Activated CD4-positive, alpha-beta T cell treated with anti-CD3 and anti-CD28 coated beads, Interleukin-2, amount 10 ng/mL, durations not matched to agents 24 days and 14 days (primary cell): ENCODE data around the gene SLC38A2. TPM values are rescaled to one million over a fixed set of nuclear protein-coding genes. Genes with fewer than 3 reads are reported as not detected.

ENCODE experiments used
- DNase-seq: peaks from one replicate; pipeline ENCODE4 v3.0.0; 2022
- H3K27ac Mint-ChIP-seq: one replicate; pipeline ENCODE4 v1.8.0; 2022; ENCODE audit warnings: mild to moderate bottlenecking, mixed read lengths
- H3K27me3 Mint-ChIP-seq: one replicate; pipeline ENCODE4 v1.8.0; 2022; ENCODE audit warnings: mixed read lengths
- H3K36me3 Mint-ChIP-seq: one replicate; pipeline ENCODE4 v1.8.0; 2022; ENCODE audit warnings: low read depth, mild to moderate bottlenecking, mixed read lengths
- H3K4me1 Mint-ChIP-seq: one replicate; pipeline ENCODE4 v1.8.0; 2021; ENCODE audit warnings: mixed read lengths
- H3K4me3 Mint-ChIP-seq: one replicate; pipeline ENCODE4 v1.8.0; 2022; ENCODE audit warnings: mild to moderate bottlenecking, moderate library complexity, mixed read lengths
- H3K9me3 Mint-ChIP-seq: one replicate; pipeline ENCODE4 v1.8.0; 2021; ENCODE audit warnings: mixed read lengths
- intact Hi-C: fragments of 100-400 bp; cut with micrococcal nuclease; formaldehyde crosslinking; loops from one replicate; pipeline ENCODE4 v1.15.1; 2023
- total RNA-seq: library from RNA; stranded (reverse); gene quantifications from 2 replicates; pipeline ENCODE4 v1.2.3, GENCODE V29; 2022

The SLC38A2 gene
- total RNA-seq, 1 donor from 2014 or later = 158 TPM

DNA sequence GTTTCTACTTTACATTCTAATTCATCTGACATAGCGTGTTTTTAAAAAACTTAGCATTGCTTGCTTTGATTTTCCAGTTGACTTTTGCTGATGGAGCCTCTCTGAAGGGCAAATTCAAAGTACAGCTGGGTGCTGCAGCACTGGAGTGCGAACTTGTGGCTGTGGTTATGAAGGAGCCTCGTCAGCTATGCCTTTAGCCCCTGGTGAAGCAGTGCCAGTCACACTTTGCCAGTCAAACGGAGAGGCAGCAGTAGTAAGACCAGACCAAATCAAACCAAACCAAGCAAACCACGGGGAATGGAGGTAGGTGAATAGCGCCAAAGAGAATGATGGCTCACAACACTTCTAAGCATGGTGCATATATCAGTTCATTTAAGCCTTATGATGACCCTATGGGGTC is 15.1 kb upstream of the SLC38A2 start:
- DNase-seq = peak; percentile 67
- intact Hi-C loops = loop anchor here (2.0 kb wide), 1 partner anchor 19 kb away; no protein-coding TSS in a partner anchor
- H3K27me3 Mint-ChIP-seq = no peaks in the 10 kb centered on the region
- no peaks in the 10 kb centered on the region for H3K9me3 Mint-ChIP-seq
- peaks cover 44% of the 10 kb centered on the region for H3K4me1 Mint-ChIP-seq
- peaks cover 20% of the 10 kb centered on the region for H3K36me3 Mint-ChIP-seq
- H3K27ac Mint-ChIP-seq = peak overlapping the region; percentile 81
- H3K4me3 Mint-ChIP-seq = peak overlapping the region; percentile 65

DNA sequence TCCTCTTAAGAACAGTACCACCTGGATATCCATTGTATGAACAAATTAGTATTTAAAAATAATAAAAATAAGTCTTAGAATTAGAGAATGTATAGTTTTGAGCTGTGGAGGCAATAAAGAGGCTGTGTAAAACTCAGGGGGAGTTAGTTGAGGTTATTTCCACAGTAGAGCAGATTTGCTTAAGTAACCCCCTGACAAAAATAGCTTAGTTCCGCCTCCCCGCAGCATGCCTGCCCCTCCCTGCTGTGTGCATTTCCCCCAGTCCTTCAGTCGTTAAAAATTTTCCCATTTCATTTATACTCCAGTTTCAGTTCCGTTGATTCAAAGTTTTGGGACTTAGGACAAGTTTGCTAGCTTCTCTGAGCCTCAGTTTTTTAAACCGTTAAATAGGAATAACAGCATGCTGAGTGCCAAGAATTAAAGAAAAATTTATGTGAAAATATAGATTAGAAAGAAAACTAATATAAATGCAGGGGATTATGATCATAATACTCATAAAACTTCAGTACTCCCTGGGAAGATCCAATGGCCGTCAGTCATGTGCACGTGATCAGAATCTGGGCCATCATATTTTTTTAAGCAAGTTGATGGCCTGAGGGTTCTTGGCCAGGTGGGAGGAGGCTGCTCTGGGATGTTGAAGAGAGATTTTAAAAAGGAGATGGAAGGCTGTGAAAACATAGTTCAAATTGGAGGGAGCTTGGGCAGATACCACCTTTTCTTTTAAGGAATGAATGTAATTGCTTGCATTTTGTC is 14.5 kb upstream of the SLC38A2 start:
- Mint-ChIP-seq H3K27me3 (no peaks in the 10 kb centered on the region), H3K4me1 (peaks cover 49% of the 10 kb centered on the region), H3K27ac (peak overlapping the region; percentile 81), H3K36me3 (peaks cover 16% of the 10 kb centered on the region), H3K4me3 (peak overlapping the region; percentile 65), H3K9me3 (no peaks in the 10 kb centered on the region)
- no peak for DNase-seq
- intact Hi-C loops = no loop called here

DNA sequence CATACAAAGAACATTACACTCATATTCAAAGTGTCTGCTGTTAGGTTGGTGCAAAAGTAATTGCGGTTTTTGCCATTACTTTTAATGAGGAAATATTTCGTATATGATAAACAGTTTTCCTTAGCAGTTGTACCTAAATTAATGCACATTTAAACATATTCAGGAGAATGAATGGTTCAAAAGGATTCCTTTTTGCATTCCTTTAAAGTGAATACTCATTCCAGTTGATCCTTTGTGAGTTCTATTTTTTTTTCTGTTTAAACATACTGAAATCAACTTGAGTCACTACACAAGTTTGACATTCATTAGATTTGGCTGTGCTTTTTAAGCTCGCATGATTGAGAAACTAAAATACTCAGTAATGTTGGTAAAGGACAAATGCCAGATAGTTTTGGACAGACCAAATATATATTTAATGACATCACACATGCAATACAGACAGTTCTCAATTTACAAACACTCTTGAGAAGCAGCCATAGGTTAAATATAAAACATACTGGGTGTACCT is 13.8 kb upstream of the SLC38A2 start:
- DNase-seq = no peak
- H3K36me3 Mint-ChIP-seq = peaks cover 10% of the 10 kb centered on the region
- no peak overlapping the region for H3K27ac Mint-ChIP-seq
- intact Hi-C loops = no loop called here
- peaks cover 52% of the 10 kb centered on the region for H3K4me1 Mint-ChIP-seq
- no peak overlapping the region for H3K4me3 Mint-ChIP-seq
- H3K9me3 Mint-ChIP-seq = no peaks in the 10 kb centered on the region
- H3K27me3 Mint-ChIP-seq = no peaks in the 10 kb centered on the region

DNA sequence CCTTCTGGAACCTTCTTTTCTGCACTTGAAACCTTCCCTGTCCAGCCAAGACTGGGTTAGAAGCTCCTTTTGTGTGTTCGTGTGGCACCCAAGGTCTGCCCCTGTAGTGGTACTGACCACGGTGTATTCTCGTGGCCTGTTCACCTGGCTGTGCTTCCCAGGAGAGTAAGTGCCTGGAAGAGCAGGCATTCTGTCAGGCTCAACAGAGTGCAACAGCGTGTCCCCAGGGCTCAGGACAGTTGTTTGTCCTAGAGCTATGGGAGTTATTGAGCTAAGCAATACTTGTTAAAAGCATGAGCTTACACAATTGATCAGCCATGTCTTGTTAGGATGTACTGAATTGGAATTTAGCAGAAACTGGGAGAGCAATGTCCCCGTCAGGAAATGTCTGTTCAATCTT is 12.9 kb upstream of the SLC38A2 start:
- Mint-ChIP-seq H3K9me3 (no peaks in the 10 kb centered on the region), H3K4me3 (peak overlapping the region; percentile 45), H3K4me1 (peaks cover 43% of the 10 kb centered on the region), H3K27me3 (no peaks in the 10 kb centered on the region), H3K27ac (no peak overlapping the region), H3K36me3 (peaks cover 2% of the 10 kb centered on the region)
- DNase-seq = no peak
- intact Hi-C loops = no loop called here

DNA sequence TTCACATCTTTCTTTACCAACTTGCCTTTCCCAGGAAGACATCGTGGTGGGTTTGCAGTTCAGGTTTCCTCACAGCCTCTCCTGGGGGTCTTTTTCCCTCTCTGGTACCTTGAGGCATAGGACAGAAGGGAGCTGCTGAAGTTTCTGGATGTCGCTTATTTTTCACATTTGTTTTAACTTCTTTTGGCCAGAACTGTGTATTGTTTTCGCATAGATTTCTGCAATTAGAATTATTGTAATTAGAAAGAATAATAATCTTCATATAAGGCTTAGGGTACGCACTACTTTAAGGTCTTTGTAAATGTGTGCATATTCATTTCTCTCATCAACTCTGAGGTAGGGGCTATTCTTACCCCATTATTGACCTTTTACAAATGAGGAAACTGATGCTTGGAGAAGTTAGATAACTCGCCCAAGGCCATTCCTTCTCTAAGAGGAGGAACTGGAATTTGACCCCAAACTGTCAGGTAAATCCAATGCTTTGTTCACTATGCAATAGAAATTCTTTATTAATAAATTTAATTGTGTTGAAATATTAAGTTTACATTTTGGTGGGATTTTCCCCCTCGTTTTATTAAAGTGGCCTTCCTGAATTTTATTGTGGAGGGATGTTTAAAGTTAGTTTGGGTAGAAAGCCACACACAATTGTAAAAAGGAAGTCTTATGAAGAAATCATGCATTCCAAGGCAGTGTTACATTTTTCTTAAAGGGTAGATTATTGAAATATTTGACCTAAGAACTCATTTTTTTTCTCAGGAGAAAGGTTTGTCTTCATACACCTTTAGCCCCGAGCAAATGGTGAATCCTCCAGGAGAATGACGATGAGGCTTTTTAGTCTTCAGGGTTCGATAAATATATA is 12.1 kb upstream of the SLC38A2 start:
- H3K27ac Mint-ChIP-seq = peak overlapping the region; percentile 98
- no peaks in the 10 kb centered on the region for H3K9me3 Mint-ChIP-seq
- no peak for DNase-seq
- peak overlapping the region; percentile 83 for H3K4me3 Mint-ChIP-seq
- H3K27me3 Mint-ChIP-seq = no peaks in the 10 kb centered on the region
- H3K36me3 Mint-ChIP-seq = peaks cover 2% of the 10 kb centered on the region
- H3K4me1 Mint-ChIP-seq = peaks cover 40% of the 10 kb centered on the region
- intact Hi-C loops = loop anchor here (5.0 kb wide), 1 partner anchor 223 kb away; no protein-coding TSS in a partner anchor

DNA sequence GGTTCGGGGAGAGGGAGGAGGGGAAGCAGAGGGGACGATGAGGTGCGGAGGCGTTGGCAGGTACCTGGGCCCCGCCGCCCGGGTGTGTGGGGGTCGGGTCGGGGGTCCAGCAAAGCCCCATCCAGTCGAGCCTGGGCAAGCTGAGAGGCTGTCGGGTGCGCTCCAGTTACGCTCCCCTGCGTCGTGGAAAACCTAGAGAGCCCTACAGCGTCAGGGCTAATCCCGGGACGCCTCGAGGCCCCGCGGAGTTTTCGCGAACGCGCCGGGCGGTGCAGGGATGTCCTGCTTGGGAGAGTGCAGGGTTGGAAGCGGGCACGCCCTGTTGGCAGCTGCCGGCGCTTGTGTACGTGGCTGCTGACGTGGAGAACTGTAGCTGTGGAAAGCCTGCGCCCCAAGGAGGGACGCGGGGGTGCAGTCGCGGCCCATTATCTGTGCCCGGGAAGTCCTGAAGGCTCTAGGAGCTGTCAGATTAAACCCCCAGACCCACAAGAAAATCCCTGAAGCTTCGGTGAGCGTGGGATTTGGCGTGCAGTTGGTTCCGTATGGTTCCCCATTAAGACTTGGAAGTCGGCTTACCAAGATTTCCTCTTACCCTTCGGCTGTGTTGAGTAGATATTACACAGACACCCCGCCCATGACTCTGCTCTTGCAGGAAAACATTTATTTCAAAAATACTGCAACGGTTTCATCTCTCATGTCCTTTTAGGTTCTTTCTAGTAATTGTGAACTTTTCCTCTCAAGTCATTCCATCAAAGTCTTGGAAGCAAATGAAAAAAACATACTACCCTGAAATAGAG is 11.3 kb upstream of the SLC38A2 start:
- DNase-seq = peak; percentile 94
- Mint-ChIP-seq H3K27ac (peak overlapping the region; percentile 98), H3K4me1 (peaks cover 37% of the 10 kb centered on the region), H3K36me3 (peaks cover 2% of the 10 kb centered on the region), H3K4me3 (peak overlapping the region; percentile 83), H3K27me3 (no peaks in the 10 kb centered on the region), H3K9me3 (no peaks in the 10 kb centered on the region)
- intact Hi-C loops = loop anchor here (1.0 to 5.0 kb wide), 5 partner anchors 12 to 223 kb away; partner anchors contain the start of gene SLC38A2

DNA sequence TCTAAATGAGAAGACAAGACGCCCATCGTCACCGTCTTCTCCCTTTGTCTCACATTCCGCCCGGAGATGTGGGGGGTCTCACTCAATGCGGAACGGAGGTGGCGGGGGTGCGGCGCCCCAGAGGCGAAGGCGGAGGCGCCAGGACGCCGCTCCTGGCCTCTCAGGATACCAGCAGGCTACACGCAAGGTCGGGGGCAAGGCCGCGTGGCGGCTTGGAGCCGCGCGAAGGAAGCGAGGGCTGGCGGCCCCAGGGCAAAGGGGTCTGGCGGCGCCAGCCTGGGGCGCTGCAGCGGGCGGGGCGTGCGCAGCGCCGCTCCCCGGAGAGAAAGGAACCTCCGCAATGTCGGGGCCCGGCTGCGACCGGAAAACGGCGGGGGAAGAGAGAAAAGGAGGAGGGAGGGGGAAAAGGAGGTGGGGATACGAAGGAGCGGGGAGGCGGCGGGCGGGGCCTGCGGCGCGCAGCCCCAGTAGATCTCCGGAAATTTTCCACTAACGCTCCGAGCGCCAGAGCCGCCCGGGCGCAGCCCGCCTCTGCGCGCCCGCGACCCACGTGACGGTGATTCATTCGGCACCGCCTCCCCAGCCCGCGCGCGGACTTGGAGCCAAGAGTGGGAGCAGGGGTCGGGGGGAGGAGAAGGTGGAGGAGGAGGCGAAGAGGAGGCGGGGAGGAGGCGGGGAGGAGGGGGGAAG is 10.5 kb upstream of the SLC38A2 start:
- Mint-ChIP-seq H3K9me3 (peaks cover 1% of the 10 kb centered on the region), H3K27me3 (no peaks in the 10 kb centered on the region), H3K27ac (peak overlapping the region; percentile 98), H3K4me3 (peak overlapping the region; percentile 83), H3K36me3 (peaks cover 2% of the 10 kb centered on the region), H3K4me1 (peaks cover 36% of the 10 kb centered on the region)
- intact Hi-C loops = loop anchor here (1.0 to 5.0 kb wide), 5 partner anchors 11 to 224 kb away; partner anchors contain the start of gene SLC38A2
- DNase-seq = peak; percentile 99

DNA sequence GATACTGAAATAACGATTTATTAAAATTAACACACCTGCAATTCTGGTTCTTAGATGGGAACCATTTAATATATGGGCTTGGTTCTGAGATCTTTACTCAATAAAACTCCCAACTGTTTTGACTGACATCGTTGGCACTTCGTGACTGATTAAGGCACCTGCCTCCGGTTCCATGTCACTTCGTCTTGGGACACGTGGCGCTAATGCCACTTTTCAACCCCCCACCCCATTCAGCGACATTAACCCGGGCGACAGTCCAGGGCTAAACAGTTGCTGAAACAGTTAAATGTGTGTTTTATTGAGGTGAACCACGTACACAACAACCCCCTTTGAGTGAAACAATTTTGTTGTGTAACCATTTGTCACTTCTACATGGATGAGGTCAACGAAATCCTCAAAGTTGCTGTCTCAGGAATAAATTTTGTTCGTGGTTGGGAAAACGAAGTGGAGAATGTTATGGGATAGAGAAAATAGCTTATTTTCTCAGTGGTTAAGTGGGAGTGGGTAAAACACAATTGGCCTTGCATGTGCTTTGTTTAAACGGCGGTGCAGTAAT is 9.9 kb upstream of the SLC38A2 start:
- DNase-seq = peak; percentile 69
- Mint-ChIP-seq H3K4me1 (peaks cover 36% of the 10 kb centered on the region), H3K36me3 (no peaks in the 10 kb centered on the region), H3K27me3 (no peaks in the 10 kb centered on the region), H3K27ac (peak overlapping the region; percentile 98), H3K9me3 (peaks cover 3% of the 10 kb centered on the region), H3K4me3 (peak overlapping the region; percentile 83)
- intact Hi-C loops = loop anchor here (2.0 to 5.0 kb wide), 2 partner anchors 22 to 225 kb away; no protein-coding TSS in a partner anchor

DNA sequence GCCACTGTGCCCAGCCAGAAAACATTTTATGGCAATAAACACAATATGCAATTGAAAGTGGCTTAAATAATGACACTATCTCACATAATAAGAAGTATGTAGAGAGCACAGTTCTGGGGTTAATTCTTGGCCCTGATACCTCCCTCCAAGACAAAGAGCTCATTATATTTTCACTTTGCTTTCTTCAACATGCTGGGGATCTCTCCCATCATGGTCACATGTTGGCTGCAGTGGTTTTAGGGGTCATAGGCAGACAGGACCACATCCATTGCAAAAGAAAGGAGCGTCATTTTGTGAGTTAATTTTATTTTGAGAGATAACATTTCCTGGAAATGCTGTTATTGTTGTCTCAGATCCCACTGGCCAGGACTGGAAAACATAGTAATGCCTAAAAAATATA is 8.3 kb upstream of the SLC38A2 start:
- peaks cover 39% of the 10 kb centered on the region for H3K4me1 Mint-ChIP-seq
- DNase-seq = no peak
- no peak overlapping the region for H3K4me3 Mint-ChIP-seq
- H3K27ac Mint-ChIP-seq = no peak overlapping the region
- H3K9me3 Mint-ChIP-seq = peaks cover 3% of the 10 kb centered on the region
- no peaks in the 10 kb centered on the region for H3K27me3 Mint-ChIP-seq
- no peaks in the 10 kb centered on the region for H3K36me3 Mint-ChIP-seq
- intact Hi-C loops = loop anchor here (5.0 kb wide), 1 partner anchor 226 kb away; no protein-coding TSS in a partner anchor

DNA sequence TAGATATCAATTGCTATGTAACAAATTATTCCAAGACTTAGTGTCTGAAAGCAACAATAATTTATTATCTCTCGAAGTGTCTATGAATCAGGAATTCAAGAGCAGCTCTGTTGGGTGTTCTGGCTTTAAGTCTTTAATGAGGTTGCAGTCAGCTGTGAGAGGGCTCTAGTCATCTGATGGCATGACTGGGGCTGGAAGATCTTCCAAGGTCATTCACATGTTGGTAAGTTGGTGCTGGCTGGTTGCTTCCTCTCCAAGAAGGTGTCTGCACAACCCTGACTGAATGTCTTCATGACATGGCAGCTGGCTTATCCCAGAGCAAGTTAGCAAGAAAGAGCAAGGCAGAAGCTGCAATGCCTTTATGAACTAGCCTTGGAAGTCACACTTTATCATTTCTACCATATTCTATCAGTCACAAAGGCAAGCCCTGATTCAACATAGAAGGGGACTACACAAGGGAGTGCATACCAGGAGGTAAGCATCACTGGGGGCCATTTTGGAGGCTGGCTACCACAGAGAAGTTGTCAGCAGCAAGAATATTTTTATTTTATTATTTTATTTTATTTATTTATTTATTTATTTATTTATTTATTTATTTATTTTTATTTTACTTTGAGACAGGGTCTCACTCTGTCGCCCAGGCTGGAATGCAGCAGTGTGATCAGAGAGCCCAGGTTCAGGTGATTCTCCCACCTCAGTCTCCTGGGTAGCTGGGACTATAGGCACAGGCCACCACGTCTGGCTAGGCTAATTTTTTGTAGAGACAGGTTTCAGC is 7.6 kb upstream of the SLC38A2 start:
- Mint-ChIP-seq H3K4me1 (peaks cover 34% of the 10 kb centered on the region), H3K27me3 (no peaks in the 10 kb centered on the region), H3K4me3 (no peak overlapping the region), H3K36me3 (no peaks in the 10 kb centered on the region), H3K27ac (no peak overlapping the region), H3K9me3 (peaks cover 3% of the 10 kb centered on the region)
- no peak for DNase-seq
- intact Hi-C loops = loop anchor here (5.0 kb wide), 1 partner anchor 227 kb away; no protein-coding TSS in a partner anchor

DNA sequence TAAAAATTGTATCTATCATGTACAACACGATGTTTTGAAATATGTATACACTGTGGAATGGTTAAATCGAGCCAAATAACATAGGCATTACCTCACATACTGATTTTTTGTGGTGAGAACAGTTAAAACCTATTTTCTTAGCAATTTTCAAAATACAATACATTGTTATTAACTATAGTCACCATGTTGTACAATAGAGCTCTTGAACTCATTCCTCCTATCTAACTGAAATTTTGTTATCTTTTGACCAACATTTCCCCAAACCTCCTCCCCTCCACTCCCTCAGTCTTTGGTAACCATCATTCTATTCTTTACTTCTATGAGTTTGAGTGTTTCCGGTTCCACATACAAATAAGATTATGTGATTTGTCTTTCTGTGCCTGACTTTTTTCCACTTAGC is 6.8 kb upstream of the SLC38A2 start:
- peaks cover 3% of the 10 kb centered on the region for H3K9me3 Mint-ChIP-seq

DNA sequence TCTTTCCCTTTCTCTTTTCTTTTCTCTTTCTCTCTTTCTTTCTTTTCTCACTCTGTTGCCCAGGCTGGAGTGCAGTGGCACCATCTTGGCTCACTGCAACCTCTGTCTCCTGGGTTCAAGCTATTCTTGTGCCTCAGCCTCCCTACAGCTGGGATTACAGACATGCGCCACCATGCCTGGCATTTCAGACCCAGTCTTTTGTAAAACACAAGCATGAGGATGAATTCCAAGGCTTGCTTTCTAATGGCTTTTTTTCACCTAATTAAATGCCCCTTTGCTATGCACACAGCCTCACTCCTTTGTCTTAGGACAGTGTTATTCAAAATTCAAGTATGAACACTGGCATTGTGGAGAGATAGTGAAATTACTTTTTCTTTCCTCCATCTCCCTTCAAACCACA is 6.0 kb upstream of the SLC38A2 start:
- no peaks in the 10 kb centered on the region for H3K36me3 Mint-ChIP-seq
- peaks cover 3% of the 10 kb centered on the region for H3K9me3 Mint-ChIP-seq
- H3K27me3 Mint-ChIP-seq = no peaks in the 10 kb centered on the region
- H3K4me1 Mint-ChIP-seq = peaks cover 42% of the 10 kb centered on the region
- H3K4me3 Mint-ChIP-seq = no peak overlapping the region
- no peak overlapping the region for H3K27ac Mint-ChIP-seq
- no peak for DNase-seq
- intact Hi-C loops = loop anchor here (10.0 kb wide), 2 partner anchors 706 to 1506 kb away; no protein-coding TSS in a partner anchor

More for the DNA sequence above, 6.8 kb upstream of the SLC38A2 start:
- intact Hi-C loops = loop anchor here (10.0 kb wide), 2 partner anchors 705 to 1505 kb away; no protein-coding TSS in a partner anchor
- no peaks in the 10 kb centered on the region for H3K27me3 Mint-ChIP-seq
- DNase-seq = no peak
- peaks cover 36% of the 10 kb centered on the region for H3K4me1 Mint-ChIP-seq
- no peaks in the 10 kb centered on the region for H3K36me3 Mint-ChIP-seq
- no peak overlapping the region for H3K27ac Mint-ChIP-seq
- no peak overlapping the region for H3K4me3 Mint-ChIP-seq
